DOHH2 (cell line): Measurements from ENCODE around the gene TMEM131.

Experiments used
- EZH2phosphoT487 ChIP-seq: fragments of 200-600 bp; sonication (generic); IDR thresholded peaks from 2 replicates; pipeline ENCODE4 v1.6.1; 2017; ENCODE audit warnings: borderline replicate concordance, mild to moderate bottlenecking, antibody characterized with exemption, low read length, moderate library complexity, mixed read lengths
- TF ChIP-seq, protein P1 (sequence below): fragments of 200-600 bp; sonication (generic); IDR thresholded peaks from one replicate; pipeline ENCODE4 v1.5.1; 2014; ENCODE audit warnings: antibody characterized with exemption, mild to moderate bottlenecking, low read depth, low read length; ENCODE audit not compliant: poor library complexity, severe bottlenecking

DNA sequence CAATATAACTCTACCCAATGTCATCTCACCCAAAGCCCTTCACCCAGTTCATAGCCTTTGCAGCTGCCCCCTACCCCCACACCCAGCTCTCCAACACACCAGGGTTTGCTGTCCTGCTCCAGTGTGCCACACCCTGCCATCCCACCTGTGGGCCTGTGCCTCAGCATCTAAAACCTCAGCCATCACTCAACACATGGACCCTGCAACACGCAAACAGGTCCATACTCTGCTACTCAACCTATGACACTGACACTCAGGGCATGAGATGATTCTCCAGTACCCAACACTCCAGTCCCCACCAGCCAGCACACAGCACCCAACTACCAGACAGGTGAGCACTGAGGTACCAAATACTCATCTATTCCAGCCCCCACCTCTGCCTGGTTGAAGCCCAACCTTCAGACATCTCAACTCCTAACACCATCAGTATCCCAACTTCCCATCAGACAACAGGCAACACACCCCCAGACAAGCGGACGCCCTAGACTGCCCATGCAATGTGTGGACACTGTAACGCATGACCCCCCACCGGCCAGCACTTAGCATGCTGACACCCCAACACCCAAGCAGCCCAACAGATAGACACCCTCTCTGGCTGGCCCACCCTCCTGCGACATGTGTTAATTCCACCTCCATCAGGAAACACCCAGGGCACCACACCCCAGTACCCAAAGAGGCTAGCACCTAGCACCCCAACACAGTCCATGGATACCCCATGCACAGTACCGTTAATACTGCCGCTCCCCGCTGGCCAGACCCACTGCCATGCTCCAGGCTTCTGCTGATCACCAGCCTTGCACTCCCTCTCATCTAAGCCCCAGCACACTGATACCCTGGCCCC is 257.3 kb downstream of the TMEM131 start:
- TF ChIP-seq, protein P1, sequence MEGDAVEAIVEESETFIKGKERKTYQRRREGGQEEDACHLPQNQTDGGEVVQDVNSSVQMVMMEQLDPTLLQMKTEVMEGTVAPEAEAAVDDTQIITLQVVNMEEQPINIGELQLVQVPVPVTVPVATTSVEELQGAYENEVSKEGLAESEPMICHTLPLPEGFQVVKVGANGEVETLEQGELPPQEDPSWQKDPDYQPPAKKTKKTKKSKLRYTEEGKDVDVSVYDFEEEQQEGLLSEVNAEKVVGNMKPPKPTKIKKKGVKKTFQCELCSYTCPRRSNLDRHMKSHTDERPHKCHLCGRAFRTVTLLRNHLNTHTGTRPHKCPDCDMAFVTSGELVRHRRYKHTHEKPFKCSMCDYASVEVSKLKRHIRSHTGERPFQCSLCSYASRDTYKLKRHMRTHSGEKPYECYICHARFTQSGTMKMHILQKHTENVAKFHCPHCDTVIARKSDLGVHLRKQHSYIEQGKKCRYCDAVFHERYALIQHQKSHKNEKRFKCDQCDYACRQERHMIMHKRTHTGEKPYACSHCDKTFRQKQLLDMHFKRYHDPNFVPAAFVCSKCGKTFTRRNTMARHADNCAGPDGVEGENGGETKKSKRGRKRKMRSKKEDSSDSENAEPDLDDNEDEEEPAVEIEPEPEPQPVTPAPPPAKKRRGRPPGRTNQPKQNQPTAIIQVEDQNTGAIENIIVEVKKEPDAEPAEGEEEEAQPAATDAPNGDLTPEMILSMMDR, result no peak
- no peak for TF ChIP-seq EZH2phosphoT487
